ENCODE measurements around the gene ADGRL2.

Gene ADGRL2

DNA sequence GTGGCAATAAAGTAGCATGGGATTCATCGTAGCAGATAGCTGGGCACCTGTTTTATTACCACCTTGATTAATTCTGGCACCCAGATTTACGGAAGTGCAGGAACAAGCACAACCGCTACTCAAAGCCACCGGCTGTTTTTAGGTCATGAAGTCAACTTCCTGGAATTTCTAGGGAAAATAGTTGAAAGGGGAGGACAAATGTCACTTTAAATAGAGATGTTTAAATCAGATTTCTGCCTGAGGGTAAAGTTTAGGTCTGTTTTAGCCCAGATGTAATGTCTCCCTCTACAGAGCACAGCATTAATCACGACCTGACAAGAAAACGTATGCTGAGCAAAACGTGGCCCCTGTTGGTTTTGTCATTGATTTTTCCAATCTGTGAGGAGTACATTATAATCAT lies 8.0 kb downstream of the ADGRL2 start:
- no peak for DNase-seq

- no peak for DNase-seq
Observed at GRCh38 chr1:81809808-81810207, 9.1 kb downstream of the ADGRL2 start.

DNA sequence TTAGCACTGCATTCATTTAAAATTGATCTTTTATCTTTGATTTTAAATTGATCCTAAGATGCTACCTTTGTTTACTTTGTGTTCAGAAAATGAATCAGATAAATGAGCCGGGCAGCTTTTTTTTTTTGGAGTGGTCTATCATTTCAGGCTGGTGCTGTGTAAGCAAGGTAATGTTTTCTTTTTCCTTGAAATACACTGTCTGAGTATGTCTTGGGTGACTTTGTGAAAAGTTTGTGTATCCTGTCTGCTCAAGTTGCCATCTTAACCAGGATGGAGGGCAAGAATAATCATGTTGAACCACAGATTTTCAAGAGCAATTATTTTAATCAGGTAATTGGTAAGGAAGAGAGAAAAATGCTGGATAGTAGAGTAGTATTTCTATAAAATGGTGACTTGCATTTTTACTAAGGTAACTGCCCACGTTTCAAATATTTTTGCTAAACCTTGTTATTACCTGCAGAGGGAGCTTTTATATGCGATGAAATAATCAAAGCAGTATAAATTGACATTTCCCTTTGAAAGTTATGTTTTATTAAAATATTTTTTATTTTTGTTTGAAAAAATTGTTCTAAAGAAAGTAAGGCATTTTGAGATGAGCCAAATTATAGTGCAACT lies 11.1 kb downstream of the ADGRL2 start:
- DNase-seq, result no peak

GRCh38 chr1:81812712-81813111 lies 12.0 kb downstream of the ADGRL2 start:
- no peak for DNase-seq

GRCh38 chr1:81813691-81814090 lies 13.0 kb downstream of the ADGRL2 start:
- no peak for DNase-seq

GRCh38 chr1:81819613-81820012 lies 18.9 kb downstream of the ADGRL2 start:
- DNase-seq, result no peak

GRCh38 chr1:81820765-81821164 lies 20.0 kb downstream of the ADGRL2 start:
- DNase-seq, result no peak

DNA sequence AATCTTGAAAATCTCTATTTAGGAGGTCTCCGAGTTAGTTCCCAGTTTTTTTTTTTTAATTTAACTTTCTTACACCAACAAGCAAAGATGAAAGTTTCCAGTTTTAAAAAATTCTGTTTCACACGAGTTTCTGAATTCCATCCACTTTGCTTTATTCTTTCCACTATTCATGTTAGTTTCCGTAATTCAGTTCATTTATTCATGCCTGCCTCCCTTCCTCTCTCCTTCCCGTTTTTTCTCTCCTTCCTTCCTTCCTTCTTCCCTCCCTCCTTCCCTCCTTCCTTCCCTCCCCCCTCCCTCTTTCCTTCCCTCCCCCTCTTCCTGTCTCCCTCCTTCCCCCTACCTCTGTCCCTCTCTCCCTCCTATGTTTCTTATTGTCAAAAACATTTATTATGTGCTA lies 22.3 kb downstream of the ADGRL2 start:
- DNase-seq, result no peak

- no peak for DNase-seq
Observed at GRCh38 chr1:81824759-81825158, 24.0 kb downstream of the ADGRL2 start.

DNA sequence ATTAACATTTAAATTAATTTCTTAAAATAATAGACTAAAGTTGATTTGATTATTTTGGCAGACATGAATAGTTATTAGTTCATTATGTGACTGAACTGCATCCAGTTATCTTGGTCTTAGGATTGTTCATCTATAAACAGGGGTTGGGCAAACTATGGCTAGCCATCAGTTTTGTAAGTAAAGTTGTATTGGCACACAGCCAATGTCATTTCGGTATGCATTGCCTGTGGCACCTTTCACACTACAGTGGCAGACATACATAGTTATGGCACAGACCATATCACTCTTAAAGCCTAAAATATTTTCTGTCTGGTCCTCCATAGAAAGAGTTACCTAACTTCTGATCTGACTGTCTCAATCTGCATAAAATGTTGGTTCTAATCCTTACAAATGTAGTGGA lies 27.2 kb downstream of the ADGRL2 start:
- no peak for DNase-seq

- no peak for DNase-seq
Observed at GRCh38 chr1:81832573-81832972, 31.8 kb downstream of the ADGRL2 start.

DNA sequence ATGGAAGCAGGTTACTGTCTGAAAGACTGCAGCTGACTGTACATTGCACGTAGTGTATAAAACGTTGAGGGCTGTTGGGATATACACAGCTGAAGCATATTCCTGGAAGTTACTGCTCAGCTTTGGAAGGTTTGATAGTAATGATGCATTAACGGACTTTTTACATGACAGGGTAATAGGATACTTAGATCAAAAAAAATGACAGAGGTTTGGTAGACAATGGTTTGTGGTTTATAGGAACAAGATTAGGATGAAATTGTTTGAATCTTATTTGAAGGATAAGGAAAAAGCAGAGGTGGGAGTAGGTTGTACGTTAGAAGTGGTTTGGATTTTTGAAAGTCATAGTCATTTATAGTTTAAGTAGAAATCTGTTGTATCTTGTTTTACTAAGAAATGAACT lies 33.0 kb downstream of the ADGRL2 start:
- DNase-seq, result no peak

- no peak for DNase-seq
Observed at GRCh38 chr1:81834268-81834667, 33.5 kb downstream of the ADGRL2 start.

- no peak for DNase-seq
Observed at GRCh38 chr1:81834921-81835698, 34.4 kb downstream of the ADGRL2 start.

GRCh38 chr1:81836007-81836626 lies 35.4 kb downstream of the ADGRL2 start:
- DNase-seq, result no peak

GRCh38 chr1:81838600-81839218 lies 38.0 kb downstream of the ADGRL2 start:
- DNase-seq, result no peak

GRCh38 chr1:81840805-81841204 lies 40.1 kb downstream of the ADGRL2 start:
- DNase-seq, result no peak

DNA sequence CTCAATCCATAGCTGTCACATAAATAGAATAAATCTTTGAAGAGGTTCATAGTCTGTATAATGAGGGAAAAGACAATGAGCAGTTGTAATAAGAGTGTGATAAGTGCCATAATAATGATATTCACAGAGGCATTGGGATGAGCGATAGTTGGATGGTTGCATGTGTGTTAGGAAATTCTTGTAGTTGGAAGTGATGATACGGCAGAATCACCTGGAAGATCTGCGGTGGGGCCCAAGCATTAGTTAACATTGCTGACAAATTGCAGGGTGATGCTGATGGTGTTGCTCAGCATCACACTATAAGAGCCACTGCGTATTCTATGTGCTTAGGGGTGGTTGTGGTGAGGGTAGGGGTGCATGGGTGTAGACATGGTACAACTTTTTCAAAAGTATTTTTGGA lies 41.1 kb downstream of the ADGRL2 start:
- no peak for DNase-seq

DNA sequence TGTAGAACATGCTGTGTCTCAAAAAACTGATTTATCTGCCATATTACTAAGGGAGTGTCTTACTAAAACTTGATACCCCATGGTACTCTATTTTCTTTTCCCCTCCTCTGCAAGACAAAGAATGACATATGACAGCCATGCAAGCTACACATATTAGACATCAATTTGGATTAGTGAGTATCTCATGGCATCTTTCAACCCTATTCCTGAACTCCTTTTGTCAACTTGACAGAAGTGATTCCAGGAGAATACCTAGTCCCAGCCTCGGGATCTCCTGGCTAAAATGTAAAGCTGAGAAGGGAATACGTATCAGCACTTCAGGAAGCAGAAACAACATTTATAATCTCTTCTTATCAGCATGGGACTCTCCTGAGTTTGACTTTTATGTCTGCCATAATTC lies 43.7 kb downstream of the ADGRL2 start:
- DNase-seq, result no peak

DNA sequence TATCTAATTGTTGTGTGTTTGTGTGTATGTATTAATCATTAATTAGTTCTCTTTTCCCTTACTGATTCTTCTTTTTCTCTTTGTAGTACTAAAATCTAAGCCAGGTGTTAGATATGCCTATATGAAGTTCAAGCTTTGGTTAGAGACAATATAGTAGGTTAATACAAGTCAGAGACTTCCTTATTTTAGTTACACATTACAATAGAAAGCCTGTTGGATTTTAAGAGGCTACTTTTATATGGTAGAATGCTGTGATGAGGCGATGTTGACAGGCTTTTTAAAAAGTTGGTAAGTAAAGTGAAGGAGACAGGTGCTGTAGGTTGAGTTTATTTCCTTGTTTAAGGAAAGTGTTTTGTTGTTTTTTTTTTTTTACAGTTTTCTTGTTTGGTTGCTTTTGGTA lies 45.9 kb downstream of the ADGRL2 start:
- no peak for DNase-seq

DNA sequence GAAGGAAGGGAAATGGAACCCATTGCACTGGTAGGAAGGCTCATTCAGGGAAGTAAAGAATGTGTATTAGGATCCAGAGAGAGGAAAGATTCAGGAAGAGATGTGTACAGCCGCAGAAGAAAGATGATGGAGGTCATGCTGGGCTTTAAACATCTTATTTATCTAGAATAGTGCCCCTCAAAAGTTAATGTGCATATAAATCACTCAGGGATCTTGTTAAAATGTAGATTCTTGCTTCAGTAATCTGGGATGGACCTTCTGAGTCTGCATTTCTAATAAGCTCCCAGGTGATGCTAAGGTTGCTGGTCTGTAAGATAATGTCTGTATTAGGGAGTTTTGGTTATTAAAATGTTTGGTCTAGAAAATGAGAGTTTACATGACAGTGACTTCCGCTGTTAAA lies 46.3 kb downstream of the ADGRL2 start:
- no peak for DNase-seq

GRCh38 chr1:81848880-81849682 lies 48.3 kb downstream of the ADGRL2 start:
- no peak for DNase-seq

GRCh38 chr1:81850031-81850430 lies 49.3 kb downstream of the ADGRL2 start:
- DNase-seq, result no peak
